Right kidney (tissue), 1 donor: ENCODE data around the gene COL27A1.

Experiments
- DNase-seq: peaks from one replicate; pipeline ENCODE4 v3.0.0-alpha.2; 2016

The COL27A1 gene

GRCh38 chr9:114244570-114244969, 89.2 kb downstream of the COL27A1 start:
- DNase-seq = no peak

GRCh38 chr9:114246558-114246957, 91.2 kb downstream of the COL27A1 start:
- no peak for DNase-seq

- DNase-seq = no peak
These were observed 91.7 kb downstream of the COL27A1 start for GRCh38 chr9:114247077-114247476.

GRCh38 chr9:114247491-114247890, 92.2 kb downstream of the COL27A1 start:
- no peak for DNase-seq

GRCh38 chr9:114248299-114248707, 93.0 kb downstream of the COL27A1 start:
- DNase-seq = no peak

GRCh38 chr9:114249424-114250234, 94.3 kb downstream of the COL27A1 start:
- no peak for DNase-seq

GRCh38 chr9:114250235-114250568, 94.9 kb downstream of the COL27A1 start:
- DNase-seq = no peak

- no peak for DNase-seq
These were observed 95.3 kb downstream of the COL27A1 start for GRCh38 chr9:114250648-114251047.

- DNase-seq = no peak
These were observed 97.1 kb downstream of the COL27A1 start for GRCh38 chr9:114252394-114252793.

- no peak for DNase-seq
These were observed 101.5 kb downstream of the COL27A1 start for GRCh38 chr9:114256827-114257328.

- DNase-seq = no peak
These were observed 102.9 kb downstream of the COL27A1 start for GRCh38 chr9:114258218-114258617.

- DNase-seq = no peak
These were observed 103.8 kb downstream of the COL27A1 start for GRCh38 chr9:114258866-114259797.

- DNase-seq = no peak
These were observed 104.6 kb downstream of the COL27A1 start for GRCh38 chr9:114259798-114260523.

GRCh38 chr9:114261026-114261425, 105.7 kb downstream of the COL27A1 start:
- no peak for DNase-seq

GRCh38 chr9:114261987-114262386, 106.7 kb downstream of the COL27A1 start:
- DNase-seq = no peak

GRCh38 chr9:114263853-114264510, 108.6 kb downstream of the COL27A1 start:
- peak; percentile 46 for DNase-seq

GRCh38 chr9:114264806-114265550, 109.6 kb downstream of the COL27A1 start:
- DNase-seq = no peak

- no peak for DNase-seq
These were observed 111.6 kb downstream of the COL27A1 start for GRCh38 chr9:114266969-114267368.

- DNase-seq = no peak
These were observed 113.7 kb downstream of the COL27A1 start for GRCh38 chr9:114269023-114269422.

GRCh38 chr9:114270120-114270975, 115.0 kb downstream of the COL27A1 start:
- DNase-seq = no peak
